B cell (primary cell): ENCODE data around the gene TNPO1. TPM values are rescaled to one million over a fixed set of nuclear protein-coding genes. Genes with fewer than 3 reads are reported as not detected.
"Not testable (repeated sequence)": the region's sequence is repeated elsewhere in the genome, so short reads cannot be mapped to it uniquely, and the experiment has no call there.

Source experiments
- ATAC-seq: fragments of 200-7000 bp; cut with Tn5 transposase; one replicate; pipeline ENCODE4 v1.10.0; 2021; ENCODE audit warnings: low read depth, mild to moderate bottlenecking, moderate number of reproducible peaks, moderate library complexity
- CTCF ChIA-PET: fragments of 350-600 bp; sonication (Branson Sonifier 250); formaldehyde crosslinking; loops from one replicate; lab custom pipeline; 2021; ENCODE audit warnings: antibody characterized with exemption, inconsistent platforms; lab: Charles Lee
- POLR2A ChIA-PET: fragments of 350-600 bp; sonication (Branson Sonifier 250); formaldehyde crosslinking; loops from one replicate; lab custom pipeline; 2021; ENCODE audit warnings: antibody characterized with exemption; lab: Charles Lee
- DNase-seq: peaks from one replicate; pipeline ENCODE4 v3.0.0; 2013
- H2AFZ ChIP-seq: 2 replicates; pipeline ENCODE4 v1.6.1; 2012; ENCODE audit warnings: mild to moderate bottlenecking, low read depth, low read length; ENCODE audit not compliant: insufficient read depth, poor library complexity, severe bottlenecking
- H3K27ac ChIP-seq, 2 donors: 1 replicate in 1 of 2; 2 replicates in 1 of 2; pipeline ENCODE4 v1.5.1; 2012 to 2013; ENCODE audit warnings: low read length in 2 of 2, mild to moderate bottlenecking in 2 of 2, moderate library complexity in 1 of 2
- H3K27me3 ChIP-seq, 4 experiments: fragments of 200-600 bp in 1 of 4; sonication (generic) in 1 of 4; replicated peaks in 1 of 4; 1 replicate in 2 of 4; 2 replicates in 2 of 4; pipeline versions ENCODE4 v1.6.1 to v1.7.0; 2013 to 2016; ENCODE audit warnings: low read length in 3 of 4, mild to moderate bottlenecking in 2 of 4, mixed read lengths in 1 of 4, moderate library complexity in 1 of 4; ENCODE audit not compliant: insufficient read depth in 4 of 4, control insufficient read depth in 3 of 4; ENCODE audit errors: control extremely low read depth in 1 of 4
- H3K36me3 ChIP-seq, 2 experiments: replicated peaks in 1 of 2; 1 replicate in 1 of 2; 2 replicates in 1 of 2; pipeline versions ENCODE4 v1.6.1 to v1.7.1; 2013; ENCODE audit warnings: low read length in 1 of 2; ENCODE audit not compliant: insufficient read depth in 2 of 2, control insufficient read depth in 1 of 2; ENCODE audit errors: control extremely low read depth in 1 of 2, extremely low read depth in 1 of 2
- H3K4me1 ChIP-seq, 2 donors: fragments of 200-600 bp in 1 of 2; sonication (generic) in 1 of 2; 1 replicate in 1 of 2; 2 replicates in 1 of 2; pipeline versions ENCODE4 v1.5.1 to v1.6.1; 2013 to 2017; ENCODE audit warnings: low read length in 2 of 2; ENCODE audit not compliant: control insufficient read depth in 2 of 2, insufficient read depth in 2 of 2
- H3K4me2 ChIP-seq: replicated peaks from 2 replicates; pipeline ENCODE3; 2012; ENCODE audit warnings: mild to moderate bottlenecking, low read depth, low read length; ENCODE audit not compliant: poor library complexity, severe bottlenecking
- H3K4me3 ChIP-seq, 5 experiments: fragments of 200-600 bp in 1 of 5; sonication (generic) in 1 of 5; 1 replicate in 3 of 5; 2 replicates in 2 of 5; pipeline versions ENCODE4 v1.5.1 to v1.7.0; 2011 to 2016; ENCODE audit warnings: low read length in 4 of 5, mild to moderate bottlenecking in 4 of 5, low read depth in 2 of 5, control low read depth in 1 of 5, moderate library complexity in 1 of 5; ENCODE audit not compliant: insufficient read depth in 1 of 5; ENCODE audit errors: control extremely low read depth in 1 of 5, extremely low read depth in 1 of 5
- H3K79me2 ChIP-seq: fragments of 200-600 bp; sonication (generic); one replicate; pipeline ENCODE4 v1.6.0; 2016; ENCODE audit warnings: low read length; ENCODE audit not compliant: control insufficient read depth, insufficient read depth
- H3K9ac ChIP-seq: fragments of 200-600 bp; sonication (generic); 2 replicates; pipeline ENCODE4 v1.6.1; 2017; ENCODE audit warnings: mild to moderate bottlenecking, low read length, moderate library complexity
- H3K9me3 ChIP-seq, 3 donors: one replicate each; pipeline versions ENCODE4 v1.6.1 to v1.7.1; 2013; ENCODE audit warnings: low read length in 2 of 3; ENCODE audit not compliant: control insufficient read depth in 2 of 3, insufficient read depth in 1 of 3; ENCODE audit errors: control extremely low read depth in 1 of 3
- H4K20me1 ChIP-seq: 2 replicates; pipeline ENCODE4 v1.6.0; 2012; ENCODE audit warnings: mild to moderate bottlenecking, low read length; ENCODE audit not compliant: insufficient read depth, control insufficient read depth, poor library complexity, severe bottlenecking
- H3K27ac Mint-ChIP-seq: one replicate; pipeline ENCODE4 v1.8.0; 2021; ENCODE audit warnings: mixed read lengths
- H3K27me3 Mint-ChIP-seq: one replicate; pipeline ENCODE4 v1.8.0; 2021; ENCODE audit warnings: mixed read lengths
- H3K4me1 Mint-ChIP-seq: one replicate; pipeline ENCODE4 v1.8.0; 2021; ENCODE audit warnings: mixed read lengths
- H3K4me3 Mint-ChIP-seq: one replicate; pipeline ENCODE4 v1.8.0; 2021; ENCODE audit warnings: mixed read lengths
- H3K9me3 Mint-ChIP-seq: one replicate; pipeline ENCODE4 v1.8.0; 2022; ENCODE audit warnings: mixed read lengths; ENCODE audit not compliant: insufficient read depth
- CTCF ChIP-seq: fragments of 200-600 bp; IDR thresholded peaks from one replicate; pipeline ENCODE4 v1.8.0; 2022; ENCODE audit warnings: antibody characterized with exemption, mild to moderate bottlenecking
- EZH2 ChIP-seq: IDR thresholded peaks from 2 replicates; pipeline ENCODE4 v1.6.1; 2012; ENCODE audit warnings: borderline replicate concordance, low read depth, mild to moderate bottlenecking, moderate library complexity, low read length; ENCODE audit not compliant: insufficient read depth, poor library complexity, severe bottlenecking
- WGBS: methylation state at CpG from one replicate; pipeline ENCODE4 v1.1.5; 2013; ENCODE audit warnings: missing lambda C conversion rate; ENCODE audit not compliant: insufficient coverage; 5-methylcytosine and 5-hydroxymethylcytosine counted together
- intact Hi-C: fragments of 100-400 bp; cut with micrococcal nuclease; formaldehyde crosslinking; loops from one replicate; pipeline ENCODE4 v1.10.0; 2022
- polyA plus RNA-seq: library from polyadenylated mRNA; depleted of rRNA; stranded (reverse); fragments of >200 nt; gene quantifications from 2 replicates; pipeline ENCODE4 v1.2.3, GENCODE V29; 2012
- total RNA-seq, 2 donors: library from RNA; stranded (reverse); fragments of 120-200 nt in 1 of 2; gene quantifications; 1 replicate in 1 of 2; 2 replicates in 1 of 2; pipeline versions ENCODE4 v1.2.3 to v1.2.4, GENCODE V29; 2013 to 2022

The TNPO1 gene
- total and polyA plus RNA-seq, 2 donors (not counting 1 experiment from before 2014, with no cell fraction given), result 6.4 to 102 TPM

DNA sequence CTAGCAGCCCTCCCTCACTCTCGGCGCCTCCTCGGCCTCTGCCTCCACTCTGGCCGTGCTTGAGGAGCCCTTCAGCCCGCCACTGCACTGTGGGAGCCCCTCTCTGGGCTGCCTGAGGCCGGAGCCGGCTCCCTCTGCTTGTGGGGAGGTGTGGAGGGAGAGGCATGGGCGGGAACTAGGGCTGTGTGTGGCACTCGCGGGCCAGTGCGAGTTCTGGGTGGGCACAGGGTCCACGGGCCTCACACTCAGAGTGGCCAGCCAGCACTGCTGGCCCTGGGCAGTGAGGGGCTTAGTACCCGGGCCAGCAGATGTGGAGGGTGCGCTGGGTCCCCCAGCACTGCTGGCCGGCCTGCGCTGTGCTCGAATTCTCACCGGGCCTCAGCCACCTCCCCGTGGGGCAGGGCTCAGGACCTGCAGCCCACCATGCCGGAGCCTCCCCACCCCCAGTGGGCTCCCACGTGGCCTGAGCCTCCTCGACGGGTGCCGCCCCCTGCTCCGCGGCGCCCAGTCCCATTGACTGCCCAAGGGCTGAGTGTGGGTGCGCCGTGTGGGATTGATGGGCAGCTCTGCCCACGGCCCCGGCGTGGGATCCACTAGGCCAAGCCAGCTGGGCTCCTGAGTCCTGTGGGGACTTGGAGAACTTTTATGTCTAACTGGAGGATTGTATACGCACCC, 109.0 kb downstream of the TNPO1 start:
- Mint-ChIP-seq H3K27ac (no peak overlapping the region), H3K4me1 (no peaks in the 10 kb centered on the region), H3K9me3 (peaks cover 3% of the 10 kb centered on the region), H3K27me3 (peaks cover 20% of the 10 kb centered on the region), H3K4me3 (no peak overlapping the region)
- Histone ChIP-seq H3K4me2 (no peak overlapping the region), H3K9ac (no peak overlapping the region), H2AFZ (no peak overlapping the region), H3K4me3 (no peak overlapping the region), H3K27ac (no peak overlapping the region), H3K79me2 (no peaks in the 10 kb centered on the region), H3K4me1 (no peaks in the 10 kb centered on the region), H3K27me3 (peaks cover 0 to 4% (median 0%) of the 10 kb centered on the region in 4 experiments), H3K9me3 (peaks cover 0 to 3% (median 0%) of the 10 kb centered on the region in 3 donors), H3K36me3 (no peaks in the 10 kb centered on the region), H4K20me1 (no peaks in the 10 kb centered on the region)
- ChIA-PET CTCF (interaction anchor here (1.0 kb wide), 1 partner anchor 31 kb away, joined by 3 read pairs; no protein-coding TSS in a partner anchor), POLR2A (no interaction called here)
- DNase-seq, result no peak
- WGBS, result 96% methylated on average over 19 of the region's 33 CpGs
- intact Hi-C loops, result no loop called here
- TF ChIP-seq EZH2 (no peak), CTCF (no peak)
- no peak for ATAC-seq

DNA sequence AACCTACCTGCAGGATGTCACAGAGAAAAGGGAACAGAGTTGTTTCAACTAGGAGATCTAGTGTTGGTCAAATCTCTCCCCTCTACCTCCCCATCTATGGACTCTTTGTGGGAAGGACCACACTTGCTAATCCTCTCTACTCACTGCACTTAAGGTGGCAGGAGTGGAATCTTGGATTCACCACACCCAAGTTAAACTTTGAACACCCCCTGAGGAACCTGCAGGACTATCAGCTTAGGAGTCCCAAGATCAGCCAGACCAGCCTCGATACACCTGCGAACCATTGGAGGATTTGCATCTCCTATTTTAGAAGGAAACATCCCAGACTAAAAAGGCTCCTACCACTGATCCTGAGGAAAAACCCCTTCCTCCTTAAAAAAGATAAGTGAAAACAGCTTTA, 116.2 kb downstream of the TNPO1 start:
- H3K4me3 Mint-ChIP-seq, H2AFZ ChIP-seq, H3K79me2 ChIP-seq, H3K9me3 Mint-ChIP-seq, H4K20me1 ChIP-seq, H3K4me3 ChIP-seq, POLR2A ChIA-PET, ATAC-seq, H3K9me3 ChIP-seq, DNase-seq, H3K27ac Mint-ChIP-seq, H3K4me2 ChIP-seq, CTCF ChIA-PET, H3K27me3 ChIP-seq, H3K9ac ChIP-seq, H3K4me1 ChIP-seq, H3K36me3 ChIP-seq, intact Hi-C loops, H3K4me1 Mint-ChIP-seq, H3K27ac ChIP-seq: not testable (repeated sequence)
- peaks cover 18% of the 10 kb centered on the region for H3K27me3 Mint-ChIP-seq
- WGBS, result 100% methylated on average over 2 of the region's 2 CpGs

- H3K4me3 Mint-ChIP-seq, H3K4me1 ChIP-seq, H3K4me1 Mint-ChIP-seq, H3K9me3 Mint-ChIP-seq, H3K4me3 ChIP-seq, H3K9me3 ChIP-seq, CTCF ChIA-PET, H3K79me2 ChIP-seq, POLR2A ChIA-PET, H4K20me1 ChIP-seq, H2AFZ ChIP-seq, H3K4me2 ChIP-seq, H3K27ac Mint-ChIP-seq, DNase-seq, ATAC-seq, H3K9ac ChIP-seq, H3K36me3 ChIP-seq, H3K27ac ChIP-seq, H3K27me3 ChIP-seq, intact Hi-C loops: not testable (repeated sequence)
- WGBS, result 96% methylated on average over 21 of the region's 32 CpGs
- peaks cover 18% of the 10 kb centered on the region for H3K27me3 Mint-ChIP-seq
Measured at GRCh38 chr5:72934953-72935725, 118.7 kb downstream of the TNPO1 start.
